HepG2 (cell line): Measurements from ENCODE around the gene KSR1. TPM values are rescaled to one million over a fixed set of nuclear protein-coding genes. Genes with fewer than 3 reads are reported as not detected.

Source experiments
- ATAC-seq: fragments of 200-7000 bp; cut with Tn5 transposase; 3 replicates; pipeline ENCODE4 v1.9.1; 2020; ENCODE audit warnings: mild to moderate bottlenecking, moderate library complexity
- BruUV-seq: library from RNA; stranded (reverse); fragments of 400-500 nt; replicated peaks from 2 replicates; lab custom pipeline; 2021; lab: Mats Ljungman, UMichigan
- CTCF ChIA-PET: fragments of 300-600 bp; formaldehyde crosslinking; extraction: SDS; loops from one replicate; lab custom pipeline; 2021; ENCODE audit warnings: low total read pairs, inconsistent platforms, low intra/inter-chr PET ratio; lab: Yijun Ruan, JAX
- POLR2A ChIA-PET: fragments of 350-600 bp; sonication (Branson Sonifier 250); formaldehyde crosslinking; loops from one replicate; lab custom pipeline; 2020; ENCODE audit warnings: antibody characterized with exemption, inconsistent platforms; lab: Yijun Ruan, JAX
- DNase-seq: peaks from one replicate; pipeline ENCODE4 v3.0.0-alpha.2; 2015; ENCODE audit warnings: low spot score
- FAIRE-seq: peaks from 3 replicates; lab custom pipeline; 2011; peaks lifted over from hg19 to GRCh38; lab: Jason Lieb, UNC
- H2AFZ ChIP-seq: one replicate; pipeline ENCODE4 v1.6.1; 2011; ENCODE audit warnings: low read length, inconsistent platforms
- H3K27ac ChIP-seq: fragments of 300-600 bp; 3 replicates; pipeline ENCODE4 v1.8.0; 2011; ENCODE audit warnings: mixed run types, mild to moderate bottlenecking, mixed read lengths, low read length, inconsistent platforms; ENCODE audit not compliant: insufficient read depth; ENCODE audit errors: extremely low read length
- H3K27me3 ChIP-seq, 2 experiments: fragments of 200-600 bp in 1 of 2; 2 replicates in 1 of 2; 3 replicates in 1 of 2; pipeline versions ENCODE4 v1.6.0 to v1.8.0; 2011; ENCODE audit warnings: low read length in 2 of 2, mild to moderate bottlenecking in 2 of 2, moderate library complexity in 2 of 2, inconsistent platforms in 1 of 2; ENCODE audit not compliant: insufficient read depth in 2 of 2, control insufficient read depth in 1 of 2
- H3K36me3 ChIP-seq, 2 experiments: fragments of 200-600 bp in 1 of 2; replicated peaks in 1 of 2; 2 replicates in 1 of 2; 3 replicates in 1 of 2; pipeline versions ENCODE4 v1.5.1 to v1.8.0; 2011; ENCODE audit warnings: low read length in 2 of 2, inconsistent platforms in 1 of 2; ENCODE audit not compliant: insufficient read depth in 2 of 2, control insufficient read depth in 1 of 2
- H3K4me1 ChIP-seq: 2 replicates; pipeline ENCODE4 v1.5.1; 2012; ENCODE audit warnings: low read length, inconsistent platforms; ENCODE audit not compliant: insufficient read depth
- H3K4me2 ChIP-seq: 2 replicates; pipeline ENCODE4 v1.6.0; 2011; ENCODE audit warnings: low read depth, low read length, inconsistent platforms
- H3K4me3 ChIP-seq, 3 experiments: fragments of 200-600 bp in 1 of 3; sonication (generic), shearing (Covaris generic) in 1 of 3; replicated peaks in 1 of 3; 2 replicates each; pipeline ENCODE4 v1.5.1; 2011 to 2016; ENCODE audit warnings: low read length in 3 of 3, inconsistent platforms in 2 of 3, low read depth in 2 of 3, mild to moderate bottlenecking in 2 of 3, control low read depth in 1 of 3, mixed read lengths in 1 of 3; ENCODE audit not compliant: insufficient read depth in 1 of 3
- H3K79me2 ChIP-seq: one replicate; pipeline ENCODE4 v1.6.1; 2011; ENCODE audit warnings: low read length, inconsistent platforms; ENCODE audit not compliant: insufficient read depth
- H3K9ac ChIP-seq: 2 replicates; pipeline ENCODE4 v1.6.0; 2011; ENCODE audit warnings: mild to moderate bottlenecking, low read depth, low read length, inconsistent platforms; ENCODE audit not compliant: insufficient read depth
- H3K9me3 ChIP-seq: 2 replicates; pipeline ENCODE4 v1.5.1; 2012; ENCODE audit warnings: mild to moderate bottlenecking, low read length
- H4K20me1 ChIP-seq: 2 replicates; pipeline ENCODE4 v1.6.0; 2011; ENCODE audit warnings: inconsistent platforms, mild to moderate bottlenecking, low read length, moderate library complexity; ENCODE audit not compliant: insufficient read depth
- CREB1 ChIP-seq, 2 experiments: fragments of 450-650 bp in 1 of 2; IDR thresholded peaks; 2 replicates each; pipeline ENCODE4 v1.6.1; 2016 to 2017; ENCODE audit warnings: control low read depth in 1 of 2, mild to moderate bottlenecking in 1 of 2, missing compliant biosample characterization in 1 of 2, missing genetic modification characterization in 1 of 2
- CTCF ChIP-seq: sonication (generic); formaldehyde crosslinking; IDR thresholded peaks from 2 replicates; pipeline ENCODE4 v1.5.0; 2020; ENCODE audit warnings: mild to moderate bottlenecking, missing genetic modification reagents, moderate library complexity
- GZF1 ChIP-seq: sonication (generic); formaldehyde crosslinking; IDR thresholded peaks from 2 replicates; pipeline ENCODE4 v1.5.1; 2020; ENCODE audit warnings: mild to moderate bottlenecking, missing genetic modification reagents
- MED13 ChIP-seq: sonication (generic); formaldehyde crosslinking; IDR thresholded peaks from 2 replicates; pipeline ENCODE4 v1.5.0; 2020; ENCODE audit warnings: missing genetic modification reagents
- SRSF9 ChIP-seq: fragments of 200-400 bp; formaldehyde crosslinking; IDR thresholded peaks from 2 replicates; pipeline ENCODE4 v1.6.1; 2018; ENCODE audit warnings: borderline replicate concordance, mild to moderate bottlenecking, low read depth, low read length; ENCODE audit not compliant: insufficient read depth, poor library complexity, severe bottlenecking
- STAG1 ChIP-seq: sonication (generic); formaldehyde crosslinking; IDR thresholded peaks from 2 replicates; pipeline ENCODE4 v1.4.0; 2020; ENCODE audit warnings: missing genetic modification reagents
- WGBS: methylation state at CpG from one replicate; pipeline ENCODE4 v1.1.6; 2017; ENCODE audit warnings: low lambda C conversion rate; 5-methylcytosine and 5-hydroxymethylcytosine counted together
- in situ Hi-C: cut with HindIII; loops from 2 replicates; pipeline ENCODE4 v1.10.0; 2017; ENCODE audit warnings: low pct_unique_long_range_greater_than_20kb; ENCODE audit not compliant: extremely low pct_ligation_motif_present
- intact Hi-C: fragments of 100-400 bp; cut with micrococcal nuclease; formaldehyde crosslinking; loops from one replicate; pipeline ENCODE4 v1.10.0; 2022; ENCODE audit not compliant: unreplicated experiment
- polyA plus RNA-seq, 8 experiments: library from polyadenylated mRNA; depleted of rRNA in 3 of 8; stranded (reverse) in 7 of 8; unstranded in 1 of 8; fragments of >200 nt; fragmentation: Illumina TruSeq in 4 of 8; extraction: Trizol in 4 of 8; gene quantifications; 2 replicates each; pipeline versions ENCODE4 v1.2.1 to v1.2.3, GENCODE V29; 2011 to 2016; ENCODE audit warnings: low read depth in 4 of 8, missing spikeins in 1 of 8, mixed read lengths in 1 of 8; ENCODE audit not compliant: insufficient read depth in 1 of 8
- total RNA-seq, 5 experiments: library from RNA; depleted of rRNA; stranded (reverse); fragments of >200 nt; fragmentation: Illumina TruSeq; extraction: Trizol; gene quantifications; 2 replicates each; pipeline ENCODE4 v1.2.3, GENCODE V29; 2016; ENCODE audit warnings: low read depth in 1 of 5

KSR1 gene
- total and polyA plus RNA-seq, 2 of the 13 experiments (the other 11 are each of a cell fraction or from before 2014, with no cell fraction given): 10.1 to 16.6 TPM

GRCh38 chr17:27591986-27592385, 135.7 kb downstream of the KSR1 start:
- no peak for FAIRE-seq
- Histone ChIP-seq H3K9me3 (no peaks in the 10 kb centered on the region), H3K4me1 (no peaks in the 10 kb centered on the region), H3K27me3 (no peaks in the 10 kb centered on the region), H2AFZ (no peak overlapping the region), H3K9ac (no peak overlapping the region), H3K27ac (no peak overlapping the region), H3K79me2 (no peaks in the 10 kb centered on the region), H3K36me3 (peaks cover 7 to 58% of the 10 kb centered on the region in 2 experiments), H4K20me1 (no peaks in the 10 kb centered on the region), H3K4me3 (no peak overlapping the region), H3K4me2 (no peak overlapping the region)
- no TSS peak for BruUV-seq
- POLR2A ChIA-PET: no interaction called here
- CTCF ChIA-PET: no interaction called here
- WGBS: 92% methylated on average over 3 of the region's 3 CpGs
- no peak for ATAC-seq
- in situ Hi-C loops: loop anchor here (10.0 kb wide), 3 partner anchors 57 to 357 kb away; no protein-coding TSS in a partner anchor
- intact Hi-C loops: no loop called here
- DNase-seq: no peak
- TF ChIP-seq SRSF9 (no peak), MED13 (CRISPR knock-in tag) (no peak), GZF1 (no peak)

DNA sequence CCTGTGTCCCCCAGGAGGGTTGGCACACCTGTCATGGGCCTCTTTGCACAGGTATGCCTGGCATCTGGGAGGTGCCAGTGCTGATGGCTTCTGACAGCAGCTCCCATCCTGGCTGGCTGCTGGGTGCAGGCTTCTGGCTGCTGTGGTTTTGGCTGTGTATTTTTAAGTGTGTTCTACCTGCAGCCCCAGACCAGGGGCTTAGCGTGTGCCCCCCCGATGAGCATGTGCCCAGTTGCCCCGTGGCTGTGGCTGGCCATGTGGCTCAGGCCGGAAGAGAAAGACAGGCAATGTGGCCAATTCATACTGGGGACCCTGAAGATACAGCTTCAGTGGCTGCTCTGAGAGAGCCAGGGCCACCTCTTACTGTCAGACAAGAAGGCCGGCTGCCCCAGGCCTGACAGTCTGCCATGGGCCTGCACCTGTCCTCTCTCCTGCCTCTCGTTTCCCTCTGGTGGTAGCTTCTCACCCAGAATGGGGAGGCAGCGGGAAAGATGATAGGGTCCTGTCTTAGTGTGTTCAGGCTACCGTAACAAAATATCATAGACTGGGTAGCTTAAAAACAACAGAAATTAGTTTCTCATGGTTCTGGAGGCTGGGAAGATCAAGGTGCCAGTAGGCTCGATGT, 137.1 kb downstream of the KSR1 start:
- WGBS: 100% methylated on average over 4 of the region's 9 CpGs
- Histone ChIP-seq H3K9me3 (no peaks in the 10 kb centered on the region), H3K9ac (no peak overlapping the region), H3K4me2 (no peak overlapping the region), H2AFZ (no peak overlapping the region), H3K27ac (no peak overlapping the region), H3K36me3 (peaks cover 15 to 55% of the 10 kb centered on the region in 2 experiments), H4K20me1 (no peaks in the 10 kb centered on the region), H3K27me3 (no peaks in the 10 kb centered on the region), H3K79me2 (no peaks in the 10 kb centered on the region), H3K4me1 (no peaks in the 10 kb centered on the region), H3K4me3 (no peak overlapping the region)
- intact Hi-C loops (no loop called here), in situ Hi-C loops (loop anchor here (10.0 kb wide), 3 partner anchors 59 to 359 kb away; no protein-coding TSS in a partner anchor)
- no TSS peak for BruUV-seq
- ChIA-PET POLR2A (no interaction called here), CTCF (no interaction called here)
- DNase-seq (no peak), ATAC-seq (peak; percentile 32; the same call in 1 of the 3 replicates), FAIRE-seq (no peak)
- TF ChIP-seq CTCF: peak; percentile 24; the same call in 1 of the 2 replicates
- no peak for TF ChIP-seq CREB1 (IDR thresholded peaks at IDR 0.05)
- TF ChIP-seq CREB1 (CRISPR knock-in tag; IDR thresholded peaks at IDR 0.05): no peak
- peak; percentile 25 for TF ChIP-seq STAG1 (CRISPR knock-in tag)
